Smooth muscle cell (in vitro differentiated cells): ENCODE measurements around the gene FNDC3B. TPM values are rescaled to one million over a fixed set of nuclear protein-coding genes. Genes with fewer than 3 reads are reported as not detected.

Source experiments
- DNase-seq: peaks from one replicate; lab custom pipeline; 2025; ENCODE audit not compliant: unreplicated experiment; lab: John Stamatoyannopoulos, UW
- H2AFZ ChIP-seq: fragments of 200-600 bp; sonication (generic); 2 replicates; pipeline ENCODE4 v1.6.0; 2016; ENCODE audit warnings: antibody characterized with exemption, low read depth, mild to moderate bottlenecking
- H3F3A ChIP-seq: fragments of 200-600 bp; sonication (generic); 2 replicates; pipeline ENCODE4 v1.6.0; 2017; ENCODE audit warnings: antibody characterized with exemption, low read depth
- H3K27ac ChIP-seq: fragments of 200-600 bp; sonication (generic); 2 replicates; pipeline ENCODE4 v1.5.1; 2016; ENCODE audit warnings: low read depth, mild to moderate bottlenecking
- H3K27me3 ChIP-seq: fragments of 200-600 bp; sonication (generic); 2 replicates; pipeline ENCODE4 v1.6.1; 2016; ENCODE audit warnings: low read depth, mild to moderate bottlenecking
- H3K36me3 ChIP-seq: fragments of 200-600 bp; sonication (generic); 2 replicates; pipeline ENCODE4 v1.5.1; 2016; ENCODE audit warnings: low read depth
- H3K4me1 ChIP-seq: fragments of 200-600 bp; sonication (generic); 2 replicates; pipeline ENCODE4 v1.5.1; 2016; ENCODE audit warnings: low read depth
- H3K4me2 ChIP-seq: fragments of 200-600 bp; sonication (generic); 2 replicates; pipeline ENCODE4 v1.6.0; 2016; ENCODE audit warnings: mild to moderate bottlenecking
- H3K4me3 ChIP-seq: fragments of 200-600 bp; sonication (generic); 2 replicates; pipeline ENCODE4 v1.5.1; 2016; ENCODE audit warnings: mild to moderate bottlenecking
- H3K79me2 ChIP-seq: fragments of 200-600 bp; sonication (generic); 2 replicates; pipeline ENCODE4 v1.6.0; 2016; ENCODE audit warnings: low read depth, mild to moderate bottlenecking
- H3K9ac ChIP-seq: fragments of 200-600 bp; sonication (generic); 2 replicates; pipeline ENCODE4 v1.6.0; 2016; ENCODE audit warnings: low read depth
- H3K9me3 ChIP-seq: fragments of 200-600 bp; sonication (generic); replicated peaks from 2 replicates; pipeline ENCODE4 v1.5.1; 2016; ENCODE audit warnings: low read depth
- H4K20me1 ChIP-seq: fragments of 200-600 bp; sonication (generic); 2 replicates; pipeline ENCODE4 v1.6.0; 2016; ENCODE audit warnings: low read depth
- WGBS: methylation state at CpG from one replicate; pipeline ENCODE4 v1.1.7; 2016; ENCODE audit warnings: low lambda C conversion rate; 5-methylcytosine and 5-hydroxymethylcytosine counted together
- polyA plus RNA-seq: library from polyadenylated mRNA; unstranded; fragments of >200 nt; fragmentation: Nextera tagmentation; extraction: Ambion mirVana; gene quantifications from 2 replicates; pipeline ENCODE4 v1.2.1, GENCODE V29; 2016
- total RNA-seq: library from RNA; depleted of rRNA; stranded (reverse); fragments of >200 nt; gene quantifications from 2 replicates; pipeline ENCODE4 v1.2.3, GENCODE V29; 2014
- TF ChIP-seq, protein P1 (sequence below): fragments of 200-600 bp; sonication (generic); IDR thresholded peaks from 2 replicates; pipeline ENCODE4 v1.5.1; 2017; ENCODE audit warnings: borderline replicate concordance, mild to moderate bottlenecking, antibody characterized with exemption; ENCODE audit not compliant: insufficient read depth, poor library complexity, severe bottlenecking

The FNDC3B gene
- total and polyA plus RNA-seq, 2 experiments from 2014 or later = 149 to 294 TPM

DNA sequence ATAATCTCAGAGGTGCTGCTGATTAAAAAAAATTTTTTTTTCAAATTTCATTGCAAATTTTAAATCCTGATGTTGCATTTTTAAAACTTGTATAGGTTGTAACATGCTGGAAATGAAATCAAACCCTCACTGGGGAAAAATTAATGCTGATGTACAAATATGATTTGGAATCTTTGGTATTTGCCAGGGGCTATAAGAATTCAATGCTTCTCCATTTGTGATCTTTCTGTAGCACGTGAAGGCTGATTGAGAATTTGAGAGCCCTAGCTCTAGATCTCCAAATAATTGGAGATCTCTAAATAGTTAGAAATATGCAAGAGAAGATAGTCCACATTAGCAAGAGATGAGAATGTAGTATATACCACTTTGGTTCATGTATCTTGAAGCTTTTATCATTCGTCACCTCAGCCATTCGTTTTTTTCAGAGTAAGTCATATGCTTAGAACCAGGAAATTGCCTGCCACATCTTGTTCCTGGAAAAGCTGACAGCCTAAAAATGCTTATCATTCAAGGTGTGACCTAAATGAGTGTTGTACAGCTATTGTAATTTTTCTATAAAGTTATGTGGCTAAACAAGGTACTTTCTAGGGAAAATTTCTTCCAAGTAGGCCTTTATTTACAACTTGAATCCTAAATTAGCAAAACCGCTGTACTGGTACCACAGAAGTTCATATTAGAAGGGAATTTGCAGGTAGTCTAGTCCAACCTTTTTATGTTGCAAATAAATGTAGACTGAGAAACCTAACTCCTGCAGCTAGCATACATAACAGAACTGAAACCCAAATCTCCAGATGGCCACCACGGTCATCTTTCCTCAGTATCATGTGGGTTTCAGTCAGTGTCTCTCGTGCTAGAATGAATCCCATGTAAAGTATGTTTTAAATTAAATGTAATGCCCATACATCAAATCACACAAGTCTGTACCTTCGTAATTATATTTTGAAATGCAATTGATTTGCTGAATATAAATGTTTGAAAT, 48.5 kb downstream of the FNDC3B start:
- no peak overlapping the region for H2AFZ ChIP-seq
- no peaks in the 10 kb centered on the region for H3K9me3 ChIP-seq
- H3K79me2 ChIP-seq = peaks cover 99% of the 10 kb centered on the region
- WGBS = 56% methylated on average over 7 of the region's 7 CpGs
- no peak overlapping the region for H3K9ac ChIP-seq
- peaks cover 97% of the 10 kb centered on the region for H4K20me1 ChIP-seq
- H3F3A ChIP-seq = peaks cover 64% of the 10 kb centered on the region
- H3K36me3 ChIP-seq = no peaks in the 10 kb centered on the region
- peaks cover 46% of the 10 kb centered on the region for H3K4me1 ChIP-seq
- H3K27ac ChIP-seq = peak overlapping the region; percentile 96
- H3K27me3 ChIP-seq = no peaks in the 10 kb centered on the region
- H3K4me3 ChIP-seq = no peak overlapping the region
- TF ChIP-seq, protein P1, sequence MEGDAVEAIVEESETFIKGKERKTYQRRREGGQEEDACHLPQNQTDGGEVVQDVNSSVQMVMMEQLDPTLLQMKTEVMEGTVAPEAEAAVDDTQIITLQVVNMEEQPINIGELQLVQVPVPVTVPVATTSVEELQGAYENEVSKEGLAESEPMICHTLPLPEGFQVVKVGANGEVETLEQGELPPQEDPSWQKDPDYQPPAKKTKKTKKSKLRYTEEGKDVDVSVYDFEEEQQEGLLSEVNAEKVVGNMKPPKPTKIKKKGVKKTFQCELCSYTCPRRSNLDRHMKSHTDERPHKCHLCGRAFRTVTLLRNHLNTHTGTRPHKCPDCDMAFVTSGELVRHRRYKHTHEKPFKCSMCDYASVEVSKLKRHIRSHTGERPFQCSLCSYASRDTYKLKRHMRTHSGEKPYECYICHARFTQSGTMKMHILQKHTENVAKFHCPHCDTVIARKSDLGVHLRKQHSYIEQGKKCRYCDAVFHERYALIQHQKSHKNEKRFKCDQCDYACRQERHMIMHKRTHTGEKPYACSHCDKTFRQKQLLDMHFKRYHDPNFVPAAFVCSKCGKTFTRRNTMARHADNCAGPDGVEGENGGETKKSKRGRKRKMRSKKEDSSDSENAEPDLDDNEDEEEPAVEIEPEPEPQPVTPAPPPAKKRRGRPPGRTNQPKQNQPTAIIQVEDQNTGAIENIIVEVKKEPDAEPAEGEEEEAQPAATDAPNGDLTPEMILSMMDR = no peak
- no peak for DNase-seq
- peak overlapping the region; percentile 77 for H3K4me2 ChIP-seq

DNA sequence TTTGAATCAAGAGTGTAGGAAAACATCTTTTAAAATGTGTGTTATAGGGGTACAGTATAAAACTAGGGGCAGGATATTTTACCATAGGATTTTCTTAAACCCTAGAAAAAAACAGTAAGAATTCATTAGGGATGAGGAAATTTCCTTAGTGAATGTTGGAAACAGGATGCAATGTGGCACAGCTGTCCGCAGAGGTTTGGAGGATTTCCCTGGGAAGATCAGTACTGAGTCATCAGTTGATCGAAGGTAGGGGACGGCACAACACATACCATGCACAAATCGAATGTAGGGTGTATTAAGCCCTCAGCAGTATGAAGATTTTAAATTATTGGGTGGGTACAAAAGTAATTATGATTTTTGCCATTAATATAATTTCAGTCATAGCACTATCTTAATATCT, 49.9 kb downstream of the FNDC3B start:
- Histone ChIP-seq H3K79me2 (peaks cover 99% of the 10 kb centered on the region), H3K27me3 (no peaks in the 10 kb centered on the region), H2AFZ (no peak overlapping the region), H3K4me1 (peaks cover 37% of the 10 kb centered on the region), H3K36me3 (no peaks in the 10 kb centered on the region), H3K9me3 (no peaks in the 10 kb centered on the region), H3K4me3 (no peak overlapping the region), H3F3A (peaks cover 56% of the 10 kb centered on the region), H3K9ac (peak overlapping the region; percentile 5), H3K27ac (peak overlapping the region; percentile 96), H4K20me1 (peaks cover 97% of the 10 kb centered on the region), H3K4me2 (peak overlapping the region; percentile 77)
- TF ChIP-seq, protein P1 = no peak
- DNase-seq = no peak
- 57% methylated on average over 4 of the region's 4 CpGs for WGBS

DNA sequence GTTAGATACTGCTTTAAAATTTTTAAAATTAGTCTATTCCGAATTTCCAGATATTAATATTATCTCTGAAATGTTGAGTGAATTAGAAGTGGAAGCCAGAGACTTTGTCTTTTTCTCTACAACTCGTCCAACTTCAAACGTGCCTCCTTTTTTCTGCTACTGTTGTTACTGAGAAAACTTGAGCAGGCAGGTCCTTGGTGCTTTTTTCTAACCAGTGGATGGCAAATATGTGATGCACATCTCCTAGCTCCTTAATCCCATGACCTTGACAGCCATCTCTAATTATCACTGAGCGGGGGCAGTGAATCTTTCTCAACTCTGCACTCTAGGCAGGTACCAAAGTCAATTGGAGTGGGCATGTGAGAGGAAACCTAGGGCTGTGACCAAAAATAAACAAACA, 50.7 kb downstream of the FNDC3B start:
- H3K27me3 ChIP-seq = no peaks in the 10 kb centered on the region
- H3K9me3 ChIP-seq = no peaks in the 10 kb centered on the region
- TF ChIP-seq, protein P1 = no peak
- H3K36me3 ChIP-seq = no peaks in the 10 kb centered on the region
- H2AFZ ChIP-seq = no peak overlapping the region
- DNase-seq = no peak
- peaks cover 54% of the 10 kb centered on the region for H3F3A ChIP-seq
- WGBS = 84% methylated on average over 4 of the region's 4 CpGs
- no peak overlapping the region for H3K4me3 ChIP-seq
- peaks cover 99% of the 10 kb centered on the region for H3K79me2 ChIP-seq
- H3K27ac ChIP-seq = peak overlapping the region; percentile 96
- H4K20me1 ChIP-seq = peaks cover 98% of the 10 kb centered on the region
- no peak overlapping the region for H3K9ac ChIP-seq
- H3K4me2 ChIP-seq = no peak overlapping the region
- H3K4me1 ChIP-seq = peaks cover 33% of the 10 kb centered on the region
